Prostate gland (tissue), 2 donors: Measurements from ENCODE around the gene CARD9.

ENCODE experiments used
- CTCF ChIP-seq, 4 experiments: fragments of 200-600 bp in 2 of 4; fragments of 450-650 bp in 2 of 4; sonication (generic) in 2 of 4; IDR thresholded peaks; 1 replicate in 3 of 4; 2 replicates in 1 of 4; pipeline ENCODE4 v1.5.1; 2016 to 2019; ENCODE audit warnings: antibody characterized with exemption in 4 of 4, mild to moderate bottlenecking in 2 of 4, moderate library complexity in 2 of 4
- POLR2A ChIP-seq: fragments of 450-650 bp; IDR thresholded peaks from one replicate; pipeline ENCODE4 v1.6.1; 2016; ENCODE audit warnings: antibody characterized with exemption, mild to moderate bottlenecking
- POLR2AphosphoS5 ChIP-seq: sonication (generic); formaldehyde crosslinking; IDR thresholded peaks from one replicate; pipeline ENCODE4 v1.6.1; 2017; ENCODE audit warnings: antibody characterized with exemption

GRCh38 chr9:136402067-136402466, 28.6 kb upstream of the CARD9 start:
- TF ChIP-seq CTCF (IDR thresholded peaks at IDR 0.05) (no peak), POLR2A (no peak), POLR2AphosphoS5 (no peak)
